ENCODE measurements around the gene ARHGEF35. TPM values are rescaled to one million over a fixed set of nuclear protein-coding genes. Genes with fewer than 3 reads are reported as not detected.
"Not testable (repeated sequence)": the region's sequence is repeated elsewhere in the genome, so short reads cannot be mapped to it uniquely, and the experiment has no call there.

The ARHGEF35 gene
- total and polyA plus RNA-seq, 2 experiments from 2014 or later, result 21.4 to 27.6 TPM

DNA sequence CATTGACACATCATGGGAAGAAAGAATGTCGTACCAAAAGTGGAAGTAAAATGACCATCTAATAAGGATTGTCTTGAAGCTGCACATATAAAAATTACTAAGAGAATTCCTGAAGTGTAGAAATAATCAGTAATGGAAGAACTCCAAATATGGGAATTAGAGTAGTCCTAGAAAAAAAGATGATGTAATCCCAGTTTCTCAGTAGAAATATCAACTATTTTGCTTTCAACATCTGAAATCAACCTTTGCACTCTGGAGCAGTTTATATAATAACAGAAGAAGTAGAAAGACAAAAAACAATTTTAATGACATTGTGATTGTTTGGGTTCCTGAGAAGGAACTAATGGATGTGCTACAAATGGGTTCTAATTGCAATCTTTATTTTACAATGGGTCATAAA, 37.4 kb upstream of the ARHGEF35 start:
- DNase-seq (ENCODE audit: low spot score); H3K4me1 ChIP-seq (ENCODE audit: insufficient read depth); H3K4me3 ChIP-seq; H3K9me3 Mint-ChIP-seq; H3K79me2 ChIP-seq (replicated peaks; ENCODE audit: insufficient read depth); H3K4me1 Mint-ChIP-seq; ATAC-seq; H3K36me3 ChIP-seq (ENCODE audit: insufficient read depth); H3K27me3 Mint-ChIP-seq (ENCODE audit: insufficient read depth, low read depth, poor library complexity); H2AFZ ChIP-seq; H3K36me3 Mint-ChIP-seq (ENCODE audit: low read depth); H3K4me3 Mint-ChIP-seq; H3K4me2 ChIP-seq; H3K9me2 ChIP-seq (ENCODE audit: insufficient read depth); H3F3A ChIP-seq (replicated peaks; ENCODE audit: low read depth); H3K27me3 ChIP-seq (ENCODE audit: insufficient read depth); H4K20me1 ChIP-seq (replicated peaks; ENCODE audit: insufficient read depth); H3K27ac ChIP-seq (ENCODE audit: low read depth); H3K27ac Mint-ChIP-seq: not testable (repeated sequence)

DNA sequence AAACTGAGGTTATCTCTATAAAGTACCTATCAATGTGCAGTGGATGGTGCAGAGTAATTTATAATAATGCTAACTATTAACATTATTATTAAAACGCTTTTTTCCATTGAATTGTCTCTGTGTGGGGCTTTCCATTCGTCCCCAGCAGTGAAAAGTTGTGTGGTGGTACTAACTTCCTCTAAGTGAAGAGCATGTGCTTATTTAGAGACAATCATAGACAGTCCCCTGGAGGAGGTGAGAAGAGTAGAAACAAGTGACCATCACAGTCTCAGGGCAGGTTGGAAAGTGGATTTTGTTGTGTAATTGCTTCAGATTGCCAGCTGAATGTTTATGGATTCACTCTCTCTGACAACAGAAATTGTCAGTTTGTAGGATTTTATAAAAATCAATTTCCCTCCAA, 35.4 kb upstream of the ARHGEF35 start:
- not testable (repeated sequence) for H3K4me1 ChIP-seq (ENCODE audit: insufficient read depth); H3K27ac ChIP-seq (ENCODE audit: low read depth); H3K79me2 ChIP-seq (replicated peaks; ENCODE audit: insufficient read depth); H3K4me1 Mint-ChIP-seq; H3K9me2 ChIP-seq (ENCODE audit: insufficient read depth); H4K20me1 ChIP-seq (replicated peaks; ENCODE audit: insufficient read depth); H2AFZ ChIP-seq; H3K27ac Mint-ChIP-seq; H3F3A ChIP-seq (replicated peaks; ENCODE audit: low read depth); H3K27me3 ChIP-seq (ENCODE audit: insufficient read depth); DNase-seq (ENCODE audit: low spot score); H3K9me3 Mint-ChIP-seq; H3K4me3 ChIP-seq; H3K4me2 ChIP-seq; H3K36me3 ChIP-seq (ENCODE audit: insufficient read depth); ATAC-seq; H3K4me3 Mint-ChIP-seq; H3K27me3 Mint-ChIP-seq (ENCODE audit: insufficient read depth, low read depth, poor library complexity); H3K36me3 Mint-ChIP-seq (ENCODE audit: low read depth)

DNA sequence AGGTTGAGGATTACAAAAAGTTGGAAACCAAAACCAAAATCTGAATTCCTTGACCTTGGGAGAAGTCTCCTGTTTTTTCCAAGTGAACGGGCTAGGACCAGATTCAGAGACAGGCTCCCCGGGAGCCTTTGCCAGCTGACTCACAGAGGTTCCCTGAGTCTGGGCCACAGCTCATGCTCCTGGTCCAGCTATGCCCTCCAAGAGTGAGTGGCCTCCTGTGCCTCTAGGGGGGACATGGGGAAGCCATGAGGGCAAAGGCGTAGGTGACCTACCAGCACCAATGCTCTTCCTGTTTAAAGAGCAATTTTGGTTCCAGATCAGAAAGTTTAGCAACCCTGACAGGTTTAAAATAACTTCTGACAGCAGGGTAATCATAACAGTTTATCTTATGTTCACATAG, 33.2 kb upstream of the ARHGEF35 start:
- H3F3A ChIP-seq (replicated peaks; ENCODE audit: low read depth); H3K27me3 Mint-ChIP-seq (ENCODE audit: insufficient read depth, low read depth, poor library complexity); H3K36me3 Mint-ChIP-seq (ENCODE audit: low read depth); H4K20me1 ChIP-seq (replicated peaks; ENCODE audit: insufficient read depth); H3K4me3 Mint-ChIP-seq; H3K27me3 ChIP-seq (ENCODE audit: insufficient read depth); H3K4me2 ChIP-seq; H3K4me1 ChIP-seq (ENCODE audit: insufficient read depth); H3K27ac Mint-ChIP-seq; H3K27ac ChIP-seq (ENCODE audit: low read depth); H3K4me1 Mint-ChIP-seq; H3K36me3 ChIP-seq (ENCODE audit: insufficient read depth); H3K79me2 ChIP-seq (replicated peaks; ENCODE audit: insufficient read depth); H3K9me2 ChIP-seq (ENCODE audit: insufficient read depth); H3K4me3 ChIP-seq; H2AFZ ChIP-seq; H3K9me3 Mint-ChIP-seq: not testable (repeated sequence)
- DNase-seq (ENCODE audit: low spot score) (peak; percentile 1), ATAC-seq (peak; percentile 51; the same call in 2 of the 3 replicates)

DNA sequence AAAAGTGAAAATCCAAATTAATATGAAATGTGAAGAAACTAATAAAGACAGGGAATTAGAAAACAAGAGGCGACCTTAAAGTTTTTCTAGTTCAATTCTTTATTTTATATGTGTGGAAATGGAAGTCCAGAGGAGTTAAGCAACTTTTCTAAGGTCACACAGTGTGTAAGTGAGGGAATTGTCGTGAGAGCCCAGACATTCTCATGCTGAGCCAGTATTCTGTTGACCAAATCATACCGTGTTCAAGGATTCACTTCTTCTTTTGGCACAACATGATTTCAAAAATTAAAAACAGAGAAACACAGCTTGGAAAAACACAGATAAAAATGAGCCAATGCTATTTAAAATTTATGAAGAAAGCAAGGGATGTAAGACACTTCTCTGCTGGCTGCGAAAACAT, 31.2 kb upstream of the ARHGEF35 start:
- H3K4me2 ChIP-seq; H3K9me3 Mint-ChIP-seq; H3K4me1 Mint-ChIP-seq; H3K27me3 ChIP-seq (ENCODE audit: insufficient read depth); H3K4me3 Mint-ChIP-seq; H3K27me3 Mint-ChIP-seq (ENCODE audit: insufficient read depth, low read depth, poor library complexity); H3K79me2 ChIP-seq (replicated peaks; ENCODE audit: insufficient read depth); H3K4me1 ChIP-seq (ENCODE audit: insufficient read depth); H3K36me3 ChIP-seq (ENCODE audit: insufficient read depth); H4K20me1 ChIP-seq (replicated peaks; ENCODE audit: insufficient read depth); H3K9me2 ChIP-seq (ENCODE audit: insufficient read depth); H3F3A ChIP-seq (replicated peaks; ENCODE audit: low read depth); H3K36me3 Mint-ChIP-seq (ENCODE audit: low read depth); H3K4me3 ChIP-seq; H3K27ac Mint-ChIP-seq; H2AFZ ChIP-seq; ATAC-seq; H3K27ac ChIP-seq (ENCODE audit: low read depth): not testable (repeated sequence)
- DNase-seq (ENCODE audit: low spot score), result peak; percentile 0

DNA sequence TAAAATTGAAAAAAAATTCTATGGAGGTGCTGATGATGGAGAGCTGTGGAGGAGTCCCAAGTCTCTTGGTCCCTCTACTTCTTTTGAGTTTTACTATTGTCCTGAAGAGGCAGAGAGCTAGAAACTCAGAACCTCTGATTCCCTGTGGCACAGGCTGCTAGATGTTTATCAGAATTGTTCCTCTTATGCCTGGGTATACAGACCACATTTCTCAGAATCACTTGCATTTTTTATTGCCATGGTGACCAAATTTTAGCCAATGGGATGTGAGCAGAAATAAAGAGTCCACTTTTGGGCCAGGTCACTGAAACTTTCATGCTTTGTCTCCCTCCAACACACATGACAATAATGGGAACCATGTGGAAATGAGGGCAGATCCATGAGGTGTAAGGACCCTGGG, 28.0 kb upstream of the ARHGEF35 start:
- H3K4me3 ChIP-seq; H3K27me3 ChIP-seq (ENCODE audit: insufficient read depth); DNase-seq (ENCODE audit: low spot score); H3K4me3 Mint-ChIP-seq; ATAC-seq; H3K9me3 Mint-ChIP-seq; H3F3A ChIP-seq (replicated peaks; ENCODE audit: low read depth); H2AFZ ChIP-seq; H3K36me3 Mint-ChIP-seq (ENCODE audit: low read depth); H3K4me2 ChIP-seq; H4K20me1 ChIP-seq (replicated peaks; ENCODE audit: insufficient read depth); H3K27me3 Mint-ChIP-seq (ENCODE audit: insufficient read depth, low read depth, poor library complexity); H3K27ac Mint-ChIP-seq; H3K36me3 ChIP-seq (ENCODE audit: insufficient read depth); H3K4me1 Mint-ChIP-seq; H3K79me2 ChIP-seq (replicated peaks; ENCODE audit: insufficient read depth); H3K4me1 ChIP-seq (ENCODE audit: insufficient read depth); H3K9me2 ChIP-seq (ENCODE audit: insufficient read depth); H3K27ac ChIP-seq (ENCODE audit: low read depth): not testable (repeated sequence)

DNA sequence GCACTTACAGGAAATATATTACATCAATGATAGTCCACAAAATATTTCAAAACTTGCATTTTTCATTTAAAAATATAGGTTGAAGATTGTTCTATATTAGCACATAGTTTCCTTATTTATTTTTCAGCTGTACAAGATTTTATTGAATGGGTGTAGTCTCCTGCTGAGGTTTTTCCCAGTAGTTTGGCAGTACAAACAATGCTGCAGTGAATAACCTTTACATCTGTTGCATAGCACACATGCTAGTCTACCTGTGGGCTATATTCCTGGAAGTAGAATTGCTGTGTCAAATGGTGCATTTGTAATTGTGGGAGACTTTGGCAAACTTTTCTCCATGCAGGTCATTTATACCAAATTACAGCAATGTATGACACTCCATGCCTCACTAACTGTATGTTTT, 24.9 kb upstream of the ARHGEF35 start:
- H3K27me3 Mint-ChIP-seq (ENCODE audit: insufficient read depth, low read depth, poor library complexity); H3K27me3 ChIP-seq (ENCODE audit: insufficient read depth); DNase-seq (ENCODE audit: low spot score); H3F3A ChIP-seq (replicated peaks; ENCODE audit: low read depth); H3K4me1 ChIP-seq (ENCODE audit: insufficient read depth); H3K4me1 Mint-ChIP-seq; H2AFZ ChIP-seq; H3K79me2 ChIP-seq (replicated peaks; ENCODE audit: insufficient read depth); H3K9me3 Mint-ChIP-seq; H3K27ac Mint-ChIP-seq; H3K36me3 ChIP-seq (ENCODE audit: insufficient read depth); H3K9me2 ChIP-seq (ENCODE audit: insufficient read depth); H3K4me3 Mint-ChIP-seq; H3K27ac ChIP-seq (ENCODE audit: low read depth); ATAC-seq; H4K20me1 ChIP-seq (replicated peaks; ENCODE audit: insufficient read depth); H3K36me3 Mint-ChIP-seq (ENCODE audit: low read depth); H3K4me2 ChIP-seq; H3K4me3 ChIP-seq: not testable (repeated sequence)

DNA sequence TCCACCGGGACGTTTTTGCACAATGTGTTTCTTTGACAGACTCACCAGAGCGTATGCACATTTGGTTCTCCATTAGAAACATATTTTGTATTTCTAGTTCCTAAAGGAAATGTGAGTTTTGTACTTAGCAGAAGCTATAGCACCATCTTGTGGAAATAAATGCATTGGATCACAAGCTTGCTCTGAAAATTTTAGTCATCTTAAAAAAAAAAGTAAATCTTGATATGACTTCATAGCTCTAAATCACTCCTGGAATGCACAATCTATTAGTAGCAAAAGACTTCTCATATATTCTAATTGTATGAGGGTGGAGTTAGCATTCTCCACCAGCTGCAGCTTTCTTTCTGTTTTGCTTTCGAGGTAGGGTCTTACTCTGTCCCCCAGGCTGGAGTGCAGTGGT, 23.5 kb upstream of the ARHGEF35 start:
- H3F3A ChIP-seq (replicated peaks; ENCODE audit: low read depth); H3K4me3 Mint-ChIP-seq; DNase-seq (ENCODE audit: low spot score); H3K79me2 ChIP-seq (replicated peaks; ENCODE audit: insufficient read depth); H3K9me3 Mint-ChIP-seq; H3K9me2 ChIP-seq (ENCODE audit: insufficient read depth); H3K27ac ChIP-seq (ENCODE audit: low read depth); H2AFZ ChIP-seq; H4K20me1 ChIP-seq (replicated peaks; ENCODE audit: insufficient read depth); H3K4me1 ChIP-seq (ENCODE audit: insufficient read depth); H3K4me1 Mint-ChIP-seq; H3K27me3 Mint-ChIP-seq (ENCODE audit: insufficient read depth, low read depth, poor library complexity); H3K36me3 Mint-ChIP-seq (ENCODE audit: low read depth); H3K27me3 ChIP-seq (ENCODE audit: insufficient read depth); H3K36me3 ChIP-seq (ENCODE audit: insufficient read depth); H3K4me2 ChIP-seq; H3K4me3 ChIP-seq; H3K27ac Mint-ChIP-seq: not testable (repeated sequence)
- peak; percentile 25; the same call in 2 of the 3 replicates for ATAC-seq
